Measurements from ENCODE around the gene TOPAZ1.
"Not testable (repeated sequence)": the region's sequence is repeated elsewhere in the genome, so short reads cannot be mapped to it uniquely, and the experiment has no call there.

Gene TOPAZ1

GRCh38 chr3:44330444-44330843 is 88.8 kb downstream of the TOPAZ1 start:
- DNase-seq (ENCODE audit: low spot score): no peak

GRCh38 chr3:44334326-44334725 is 92.6 kb downstream of the TOPAZ1 start:
- DNase-seq (ENCODE audit: low spot score): no peak

- DNase-seq (ENCODE audit: low spot score): peak; percentile 2
These were observed 95.6 kb downstream of the TOPAZ1 start for GRCh38 chr3:44337248-44337785.

GRCh38 chr3:44338010-44338827 is 96.5 kb downstream of the TOPAZ1 start, which contains the start of gene TCAIM:
TSS of gene TCAIM (plus strand) at chr3:44338766. CDS start at chr3:44354783, 16,017 bp downstream.
- peak; percentile 98 for DNase-seq (ENCODE audit: low spot score)

GRCh38 chr3:44338828-44339127 is 97.1 kb downstream of the TOPAZ1 start:
- DNase-seq (ENCODE audit: low spot score): no peak

- no peak for DNase-seq (ENCODE audit: low spot score)
These were observed 97.7 kb downstream of the TOPAZ1 start for GRCh38 chr3:44339181-44340057.

- no peak for DNase-seq (ENCODE audit: low spot score)
These were observed 98.3 kb downstream of the TOPAZ1 start for GRCh38 chr3:44340058-44340395.

GRCh38 chr3:44342176-44342790 is 100.6 kb downstream of the TOPAZ1 start:
- no peak for DNase-seq (ENCODE audit: low spot score)

GRCh38 chr3:44343421-44343820 is 101.7 kb downstream of the TOPAZ1 start:
- no peak for DNase-seq (ENCODE audit: low spot score)

- not testable (repeated sequence) for DNase-seq (ENCODE audit: low spot score)
These were observed 104.9 kb downstream of the TOPAZ1 start for GRCh38 chr3:44346590-44346989.

GRCh38 chr3:44348993-44349392 is 107.3 kb downstream of the TOPAZ1 start:
- no peak for DNase-seq (ENCODE audit: low spot score)

- no peak for DNase-seq (ENCODE audit: low spot score)
These were observed 111.8 kb downstream of the TOPAZ1 start for GRCh38 chr3:44353355-44353924.

- no peak for DNase-seq (ENCODE audit: low spot score)
These were observed 113.8 kb downstream of the TOPAZ1 start for GRCh38 chr3:44355362-44356033.

GRCh38 chr3:44359146-44359751 is 117.6 kb downstream of the TOPAZ1 start:
- no peak for DNase-seq (ENCODE audit: low spot score)

GRCh38 chr3:44363591-44363990 is 121.9 kb downstream of the TOPAZ1 start:
- no peak for DNase-seq (ENCODE audit: low spot score)

GRCh38 chr3:44365952-44366351 is 124.3 kb downstream of the TOPAZ1 start:
- DNase-seq (ENCODE audit: low spot score): no peak

- no peak for DNase-seq (ENCODE audit: low spot score)
These were observed 133.8 kb downstream of the TOPAZ1 start for GRCh38 chr3:44375450-44375849.

All from LoVo (cell line).